Chondrocyte (in vitro differentiated cells): ENCODE data around the gene MYOF. TPM values are rescaled to one million over a fixed set of nuclear protein-coding genes. Genes with fewer than 3 reads are reported as not detected.

Experiments
- DNase-seq: peaks from one replicate; pipeline ENCODE4 v3.0.0; 2021; ENCODE audit warnings: mixed read lengths, low spot score
- H3K27ac Mint-ChIP-seq: one replicate; pipeline ENCODE4 v1.8.0; 2021; ENCODE audit warnings: mild to moderate bottlenecking, moderate library complexity, mixed read lengths; ENCODE audit not compliant: unreplicated experiment
- H3K27me3 Mint-ChIP-seq: 2 replicates; pipeline ENCODE4 v1.8.0; 2021; ENCODE audit warnings: low read depth, mixed read lengths
- H3K36me3 Mint-ChIP-seq: 2 replicates; pipeline ENCODE4 v1.8.0; 2021; ENCODE audit warnings: low read depth, mixed read lengths
- H3K4me1 Mint-ChIP-seq: 2 replicates; pipeline ENCODE4 v1.8.0; 2021; ENCODE audit warnings: low read depth, mild to moderate bottlenecking, mixed read lengths
- H3K4me3 Mint-ChIP-seq: one replicate; pipeline ENCODE4 v1.8.0; 2021; ENCODE audit warnings: mild to moderate bottlenecking, moderate library complexity, mixed read lengths; ENCODE audit not compliant: unreplicated experiment
- H3K9me3 Mint-ChIP-seq: 2 replicates; pipeline ENCODE4 v1.8.0; 2021; ENCODE audit warnings: low read depth, mixed read lengths
- total RNA-seq: library from RNA; stranded (reverse); gene quantifications from 3 replicates; pipeline ENCODE4 v1.2.1, GENCODE V29; 2021
- TF ChIP-seq, protein P1 (sequence below): fragments of 200-600 bp; sonication (generic); IDR thresholded peaks from 2 replicates; pipeline ENCODE4 v1.5.0; 2021; ENCODE audit warnings: antibody characterized with exemption, mild to moderate bottlenecking, moderate library complexity

MYOF gene
- total RNA-seq, 1 donor from 2014 or later: 526 TPM

DNA sequence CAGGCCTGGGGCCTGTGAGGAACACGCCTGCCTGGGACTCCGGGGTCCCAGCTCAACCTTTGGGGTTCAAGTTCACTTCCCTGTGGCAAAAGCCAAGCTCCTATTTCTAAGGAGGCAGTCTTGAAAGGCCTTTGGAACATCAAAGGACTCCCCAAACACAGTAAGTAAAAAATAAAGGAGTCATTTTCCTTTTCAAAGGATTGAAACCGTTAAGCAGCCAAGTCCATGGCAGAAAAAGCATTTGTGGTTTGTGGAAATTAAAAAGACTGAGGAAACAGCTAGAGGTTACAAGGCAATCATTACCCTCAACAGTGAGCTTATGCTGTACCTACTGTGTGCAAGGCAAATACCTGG is 200.8 kb downstream of the MYOF start:
- no peaks in the 10 kb centered on the region for H3K9me3 Mint-ChIP-seq
- no peak overlapping the region for H3K27ac Mint-ChIP-seq
- DNase-seq: no peak
- H3K27me3 Mint-ChIP-seq: no peaks in the 10 kb centered on the region
- no peak overlapping the region for H3K4me3 Mint-ChIP-seq
- TF ChIP-seq, protein P1, sequence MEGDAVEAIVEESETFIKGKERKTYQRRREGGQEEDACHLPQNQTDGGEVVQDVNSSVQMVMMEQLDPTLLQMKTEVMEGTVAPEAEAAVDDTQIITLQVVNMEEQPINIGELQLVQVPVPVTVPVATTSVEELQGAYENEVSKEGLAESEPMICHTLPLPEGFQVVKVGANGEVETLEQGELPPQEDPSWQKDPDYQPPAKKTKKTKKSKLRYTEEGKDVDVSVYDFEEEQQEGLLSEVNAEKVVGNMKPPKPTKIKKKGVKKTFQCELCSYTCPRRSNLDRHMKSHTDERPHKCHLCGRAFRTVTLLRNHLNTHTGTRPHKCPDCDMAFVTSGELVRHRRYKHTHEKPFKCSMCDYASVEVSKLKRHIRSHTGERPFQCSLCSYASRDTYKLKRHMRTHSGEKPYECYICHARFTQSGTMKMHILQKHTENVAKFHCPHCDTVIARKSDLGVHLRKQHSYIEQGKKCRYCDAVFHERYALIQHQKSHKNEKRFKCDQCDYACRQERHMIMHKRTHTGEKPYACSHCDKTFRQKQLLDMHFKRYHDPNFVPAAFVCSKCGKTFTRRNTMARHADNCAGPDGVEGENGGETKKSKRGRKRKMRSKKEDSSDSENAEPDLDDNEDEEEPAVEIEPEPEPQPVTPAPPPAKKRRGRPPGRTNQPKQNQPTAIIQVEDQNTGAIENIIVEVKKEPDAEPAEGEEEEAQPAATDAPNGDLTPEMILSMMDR: no peak
- H3K4me1 Mint-ChIP-seq: no peaks in the 10 kb centered on the region
- H3K36me3 Mint-ChIP-seq: no peaks in the 10 kb centered on the region

DNA sequence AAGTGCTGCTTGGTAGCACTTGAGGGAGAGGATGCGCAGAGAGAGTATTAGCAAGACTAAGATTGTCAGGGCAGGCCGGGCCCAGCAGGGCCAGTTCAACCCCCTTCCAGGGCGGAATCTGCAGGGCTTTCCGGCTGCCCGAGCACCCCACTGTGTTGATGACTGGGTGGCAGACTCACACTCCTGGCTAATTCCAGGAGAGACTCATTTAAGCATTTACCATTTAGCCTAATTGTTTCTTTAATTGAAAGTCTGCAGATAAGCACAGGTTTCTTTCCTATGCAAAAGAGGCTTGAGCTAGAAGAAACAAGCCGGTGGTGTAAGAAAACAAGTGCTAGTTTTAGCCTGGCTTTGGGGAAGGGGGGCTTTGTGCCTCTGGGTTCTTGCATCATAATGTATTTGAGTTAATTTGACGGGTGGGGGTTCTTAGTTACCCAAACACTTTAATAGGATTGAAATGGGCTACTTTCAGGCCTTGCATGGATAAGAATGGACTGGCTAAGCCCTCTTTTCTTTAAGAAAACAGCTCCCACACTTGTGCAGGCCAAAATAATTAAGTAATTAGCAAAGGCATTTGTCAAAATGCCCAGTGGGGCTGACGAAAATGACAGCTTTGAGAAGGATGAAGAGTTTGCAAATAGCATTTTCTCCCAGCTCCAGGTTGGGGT is 201.3 kb downstream of the MYOF start:
- Mint-ChIP-seq H3K9me3 (no peaks in the 10 kb centered on the region), H3K27me3 (no peaks in the 10 kb centered on the region), H3K4me3 (no peak overlapping the region), H3K27ac (no peak overlapping the region), H3K36me3 (no peaks in the 10 kb centered on the region), H3K4me1 (no peaks in the 10 kb centered on the region)
- TF ChIP-seq, protein P1: no peak
- no peak for DNase-seq

DNA sequence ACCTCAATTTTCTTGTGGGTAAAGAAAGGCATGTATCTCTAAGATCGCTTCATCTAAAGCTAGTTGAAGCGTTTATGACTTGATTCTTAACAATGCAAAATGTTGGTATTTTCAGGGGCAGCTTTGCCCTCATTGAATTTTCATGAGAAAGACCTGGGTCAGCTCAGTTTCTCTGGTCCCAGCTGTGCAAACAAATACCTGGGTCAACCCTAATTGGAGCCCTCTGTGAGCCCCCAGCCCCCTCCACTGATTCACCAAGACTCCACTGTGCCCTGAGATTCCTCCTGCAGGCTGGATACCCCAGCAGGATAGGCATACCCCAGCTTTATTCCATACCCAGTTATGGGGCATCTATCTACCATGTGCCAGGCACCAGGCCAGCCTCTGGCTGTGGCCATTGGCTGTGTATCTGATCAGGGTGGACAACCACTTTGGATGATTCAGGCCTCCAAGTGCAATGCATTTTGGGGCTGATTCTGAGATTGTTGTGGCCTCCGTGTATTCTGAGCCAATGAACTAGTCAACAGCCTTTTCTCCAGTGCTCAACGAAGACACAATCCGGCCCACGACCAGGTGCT is 201.9 kb downstream of the MYOF start:
- no peak overlapping the region for H3K27ac Mint-ChIP-seq
- H3K36me3 Mint-ChIP-seq: no peaks in the 10 kb centered on the region
- no peaks in the 10 kb centered on the region for H3K9me3 Mint-ChIP-seq
- no peak overlapping the region for H3K4me3 Mint-ChIP-seq
- DNase-seq: no peak
- no peaks in the 10 kb centered on the region for H3K4me1 Mint-ChIP-seq
- TF ChIP-seq, protein P1: no peak
- H3K27me3 Mint-ChIP-seq: no peaks in the 10 kb centered on the region

DNA sequence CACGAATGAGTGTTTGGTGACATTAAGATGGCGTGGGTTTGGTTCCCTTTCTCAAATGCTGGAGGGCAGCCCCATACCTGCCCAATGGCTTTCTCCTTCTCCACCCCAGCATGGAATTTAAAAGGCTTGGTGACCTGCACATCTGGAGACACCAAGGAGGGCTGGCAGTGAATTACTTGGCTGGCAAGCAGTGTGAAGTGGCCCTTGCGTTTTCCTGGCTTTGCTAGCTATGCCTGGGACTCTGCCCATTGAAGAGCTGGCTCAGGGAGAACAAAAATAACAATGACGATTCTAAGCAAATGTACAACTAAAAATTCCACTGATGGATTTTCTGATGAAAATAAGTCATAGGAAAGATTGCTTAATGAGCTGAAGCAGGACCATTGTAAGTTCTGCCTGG is 204.8 kb downstream of the MYOF start:
- DNase-seq: no peak
- no peaks in the 10 kb centered on the region for H3K4me1 Mint-ChIP-seq
- H3K36me3 Mint-ChIP-seq: no peaks in the 10 kb centered on the region
- H3K27me3 Mint-ChIP-seq: no peaks in the 10 kb centered on the region
- TF ChIP-seq, protein P1: no peak
- H3K27ac Mint-ChIP-seq: no peak overlapping the region
- H3K9me3 Mint-ChIP-seq: no peaks in the 10 kb centered on the region
- no peak overlapping the region for H3K4me3 Mint-ChIP-seq

DNA sequence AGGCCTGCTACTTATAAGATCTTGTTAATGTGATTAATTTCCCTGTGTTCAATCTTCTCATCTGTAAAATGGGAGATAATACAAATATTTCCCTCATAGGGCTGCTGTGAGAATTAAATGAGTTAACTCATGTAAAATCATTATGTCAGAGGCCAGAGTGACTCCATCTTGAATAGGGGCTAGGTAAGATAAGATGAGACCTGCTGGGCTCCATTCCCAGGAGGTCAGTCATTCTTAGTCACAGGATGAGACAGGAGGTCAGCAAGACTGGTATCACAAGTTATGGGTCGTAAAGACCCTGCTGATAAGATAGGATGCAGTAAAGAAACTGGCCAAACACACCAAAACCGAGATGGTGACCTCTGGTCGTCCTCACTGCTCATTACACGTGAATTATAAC is 207.7 kb downstream of the MYOF start:
- Mint-ChIP-seq H3K27ac (no peak overlapping the region), H3K36me3 (peaks cover 2% of the 10 kb centered on the region), H3K4me1 (no peaks in the 10 kb centered on the region), H3K9me3 (peaks cover 4% of the 10 kb centered on the region), H3K27me3 (no peaks in the 10 kb centered on the region), H3K4me3 (no peak overlapping the region)
- DNase-seq: no peak
- TF ChIP-seq, protein P1: no peak
